SU-DHL-6 (cell line): Measurements from ENCODE around the gene CLK2.
A peak's percentile ranks its signal among the peaks of the same experiment; 100 is the strongest.
"Not testable (repeated sequence)": the region's sequence is repeated elsewhere in the genome, so short reads cannot be mapped to it uniquely, and the experiment has no call there.

Experiments
- H2AFZ ChIP-seq: fragments of 200-600 bp; sonication (generic); 2 replicates; pipeline ENCODE4 v1.6.1; 2014; ENCODE audit warnings: low read depth, mild to moderate bottlenecking, moderate library complexity, mixed read lengths, antibody characterized with exemption, low read length; ENCODE audit not compliant: severe bottlenecking
- H3F3A ChIP-seq: fragments of 200-600 bp; shearing (Covaris generic); 2 replicates; pipeline ENCODE4 v1.6.0; 2016; ENCODE audit warnings: antibody characterized with exemption, mild to moderate bottlenecking; ENCODE audit not compliant: insufficient read depth
- H3K27ac ChIP-seq: fragments of 200-600 bp; sonication (generic); 2 replicates; pipeline ENCODE4 v1.5.1; 2016; ENCODE audit warnings: low read depth, mild to moderate bottlenecking, low read length, moderate library complexity, mixed read lengths
- H3K27me3 ChIP-seq: fragments of 200-600 bp; sonication (generic), shearing (Covaris generic); 2 replicates; pipeline ENCODE4 v1.6.0; 2014; ENCODE audit warnings: mild to moderate bottlenecking, low read length
- H3K36me3 ChIP-seq: fragments of 200-600 bp; sonication (generic); 2 replicates; pipeline ENCODE4 v1.6.1; 2014; ENCODE audit warnings: mild to moderate bottlenecking, low read length, mixed read lengths
- H3K4me2 ChIP-seq: fragments of 300-600, 200-600 bp; shearing (Covaris generic), sonication (generic); 2 replicates; pipeline ENCODE4 v1.6.0; 2014; ENCODE audit warnings: low read length, low read depth, mild to moderate bottlenecking; ENCODE audit not compliant: poor library complexity, severe bottlenecking
- H3K4me3 ChIP-seq: fragments of 200-600 bp; sonication (generic); 2 replicates; pipeline ENCODE4 v1.5.1; 2014; ENCODE audit warnings: antibody characterized with exemption, low read length, mild to moderate bottlenecking, mixed read lengths; ENCODE audit not compliant: insufficient read depth, poor library complexity, severe bottlenecking
- H3K79me2 ChIP-seq: fragments of 200-600 bp; sonication (generic); 2 replicates; pipeline ENCODE4 v1.6.1; 2014; ENCODE audit warnings: mild to moderate bottlenecking, low read length, moderate library complexity; ENCODE audit not compliant: insufficient read depth
- H3K9ac ChIP-seq: fragments of 200-600 bp; sonication (generic); 2 replicates; pipeline ENCODE4 v1.7.0; 2014; ENCODE audit warnings: mild to moderate bottlenecking, low read length
- H3K9me2 ChIP-seq: fragments of 200-600 bp; sonication (generic); replicated peaks from 2 replicates; pipeline ENCODE4 v1.6.1; 2014; ENCODE audit warnings: low read length; ENCODE audit not compliant: insufficient read depth
- H3K9me3 ChIP-seq: fragments of 200-600 bp; sonication (generic); 2 replicates; pipeline ENCODE4 v1.6.1; 2014; ENCODE audit warnings: low read length, mixed read lengths; ENCODE audit not compliant: insufficient read depth
- H4K20me1 ChIP-seq: fragments of 200-600 bp; sonication (generic); 2 replicates; pipeline ENCODE4 v1.6.1; 2014; ENCODE audit warnings: low read depth, mild to moderate bottlenecking, antibody characterized with exemption, low read length, moderate library complexity, mixed read lengths
- CTCF ChIP-seq: fragments of 200-600 bp; sonication (generic); IDR thresholded peaks from one replicate; pipeline ENCODE4 v1.5.1; 2017; ENCODE audit warnings: antibody characterized with exemption, mild to moderate bottlenecking, low read length, moderate library complexity; ENCODE audit not compliant: insufficient read depth, poor library complexity, severe bottlenecking
- EZH2phosphoT487 ChIP-seq: fragments of 200-600 bp; sonication (generic), shearing (Covaris generic); conservative IDR thresholded peaks from 2 replicates; pipeline ENCODE4 v1.6.1; 2018; ENCODE audit warnings: mild to moderate bottlenecking, antibody characterized with exemption, low read length, moderate library complexity, mixed read lengths

The CLK2 gene

GRCh38 chr1:155241841-155242264 is 31.5 kb downstream of the CLK2 start:
- Histone ChIP-seq H3K4me2 (peak overlapping the region; percentile 52), H3K27me3 (no peaks in the 10 kb centered on the region), H2AFZ (no peak overlapping the region), H3K36me3 (no peaks in the 10 kb centered on the region), H3K9ac (peak overlapping the region; percentile 53), H3K27ac (peak overlapping the region; percentile 59), H3K9me3 (no peaks in the 10 kb centered on the region), H3K9me2 (no peaks in the 10 kb centered on the region), H3K79me2 (peaks cover 13% of the 10 kb centered on the region; the same call in 1 of the 2 replicates), H3K4me3 (no peak overlapping the region), H4K20me1 (no peaks in the 10 kb centered on the region), H3F3A (peaks cover 25% of the 10 kb centered on the region)
- TF ChIP-seq EZH2phosphoT487 = no peak
- no peak for TF ChIP-seq CTCF

- peaks cover 13% of the 10 kb centered on the region; the same call in 1 of the 2 replicates for H3K79me2 ChIP-seq
- peak overlapping the region; percentile 59 for H3K4me3 ChIP-seq
- H3K9me2 ChIP-seq = no peaks in the 10 kb centered on the region
- H3K27ac ChIP-seq = peak overlapping the region; percentile 59
- peak overlapping the region; percentile 52 for H3K4me2 ChIP-seq
- no peak overlapping the region for H2AFZ ChIP-seq
- H3K36me3 ChIP-seq = no peaks in the 10 kb centered on the region
- H3K9ac ChIP-seq = peak overlapping the region; percentile 53
- H3F3A ChIP-seq = peaks cover 20% of the 10 kb centered on the region
- TF ChIP-seq CTCF (no peak), EZH2phosphoT487 (no peak)
- H4K20me1 ChIP-seq = no peaks in the 10 kb centered on the region
- no peaks in the 10 kb centered on the region for H3K27me3 ChIP-seq
- H3K9me3 ChIP-seq = no peaks in the 10 kb centered on the region
These were observed 32.1 kb downstream of the CLK2 start for GRCh38 chr1:155241069-155241679.

- Histone ChIP-seq H3K4me3 (no peak overlapping the region), H3F3A (peaks cover 2% of the 10 kb centered on the region; the same call in 1 of the 2 replicates), H3K27ac (no peak overlapping the region), H3K9ac (no peak overlapping the region), H3K4me2 (no peak overlapping the region), H2AFZ (no peak overlapping the region), H3K79me2 (no peaks in the 10 kb centered on the region), H3K9me3 (no peaks in the 10 kb centered on the region), H4K20me1 (no peaks in the 10 kb centered on the region), H3K9me2 (no peaks in the 10 kb centered on the region), H3K27me3 (no peaks in the 10 kb centered on the region), H3K36me3 (no peaks in the 10 kb centered on the region)
- TF ChIP-seq EZH2phosphoT487 (no peak), CTCF (no peak)
These were observed 36.9 kb downstream of the CLK2 start for GRCh38 chr1:155236451-155236850.

- not testable (repeated sequence) for H3K36me3 ChIP-seq, H3F3A ChIP-seq, H3K27ac ChIP-seq, H3K9me3 ChIP-seq, H4K20me1 ChIP-seq, H2AFZ ChIP-seq, H3K9ac ChIP-seq, H3K79me2 ChIP-seq, H3K27me3 ChIP-seq, H3K4me3 ChIP-seq, H3K9me2 ChIP-seq, H3K4me2 ChIP-seq
These were observed 37.9 kb downstream of the CLK2 start for GRCh38 chr1:155235375-155235774.

- not testable (repeated sequence) for H3K27me3 ChIP-seq, H3K4me2 ChIP-seq, H3K4me3 ChIP-seq, H3K36me3 ChIP-seq, H3K27ac ChIP-seq, H2AFZ ChIP-seq, H3K79me2 ChIP-seq, H3F3A ChIP-seq, H3K9ac ChIP-seq, H3K9me2 ChIP-seq, H3K9me3 ChIP-seq, H4K20me1 ChIP-seq
These were observed 39.8 kb downstream of the CLK2 start for GRCh38 chr1:155233502-155233901.
